ENCODE data around the gene FSD1. TPM values are rescaled to one million over a fixed set of nuclear protein-coding genes. Genes with fewer than 3 reads are reported as not detected.

FSD1 gene
- total and polyA plus RNA-seq, 9 of the 15 experiments (the other 6 are each of a cell fraction or from before 2014, with no cell fraction given), result 0.11 to 1.9 (median 0.94) TPM; not detected in 1

- TF ChIP-seq REST (IDR thresholded peaks at IDR 0.05; ENCODE audit: borderline replicate concordance) (peak; percentile 78), REST (CRISPR knock-in tag; IDR thresholded peaks at IDR 0.05; ENCODE audit: low read depth) (no peak), RUNX1 (IDR thresholded peaks at IDR 0.05; ENCODE audit: low read depth) (no peak), MLLT1 (IDR thresholded peaks at IDR 0.05) (peak; percentile 48 to 73; a peak in 2 of 4 replicates), FOXP1 (CRISPR knock-in tag; IDR thresholded peaks at IDR 0.05) (no peak), ZBTB43 (CRISPR knock-in tag; IDR thresholded peaks at IDR 0.05) (no peak), LCOR (CRISPR knock-in tag; IDR thresholded peaks at IDR 0.05) (no peak)
These were observed 37.1 kb upstream of the FSD1 start (continued) for GRCh38 chr19:4267101-4267900.
